Endothelial cell of umbilical vein (primary cell): ENCODE data around the gene PKD2. TPM values are rescaled to one million over a fixed set of nuclear protein-coding genes. Genes with fewer than 3 reads are reported as not detected.

ENCODE experiments used
- BruUV-seq: library from RNA; stranded (reverse); fragments of 400-500 nt; replicated peaks from 2 replicates; lab custom pipeline; 2021; lab: Mats Ljungman, UMichigan
- CTCF ChIA-PET: fragments of 300-600, 350-600 bp; sonication (Branson Sonifier 250); formaldehyde crosslinking; loops from one replicate; lab custom pipeline; 2021; ENCODE audit warnings: antibody characterized with exemption, inconsistent platforms; lab: Charles Lee
- POLR2A ChIA-PET: fragments of 300-600, 350-600 bp; sonication (Branson Sonifier 250); formaldehyde crosslinking; loops from one replicate; lab custom pipeline; 2021; ENCODE audit warnings: antibody characterized with exemption, inconsistent platforms; lab: Charles Lee
- DNase-seq: peaks from one replicate; pipeline ENCODE4 v3.0.0-alpha.2; 2011; ENCODE audit warnings: low read depth, low spot score
- FAIRE-seq: peaks from 2 replicates; lab custom pipeline; 2011; peaks lifted over from hg19 to GRCh38; lab: Jason Lieb, UNC
- H2AFZ ChIP-seq: 2 replicates; pipeline ENCODE4 v1.6.0; 2012; ENCODE audit warnings: low read depth, low read length, control low read depth, inconsistent platforms
- H3K27ac ChIP-seq: 2 replicates; pipeline ENCODE4 v1.5.1; 2011; ENCODE audit warnings: low read depth, mild to moderate bottlenecking, control low read depth, low read length, moderate library complexity; ENCODE audit not compliant: insufficient read depth
- H3K27me3 ChIP-seq, 2 experiments: 2 replicates each; pipeline versions ENCODE4 v1.6.0 to v1.6.1; 2011; ENCODE audit warnings: low read length in 2 of 2, mixed read lengths in 1 of 2; ENCODE audit not compliant: control insufficient read depth in 2 of 2, insufficient read depth in 2 of 2
- H3K36me3 ChIP-seq, 2 experiments: 2 replicates in 1 of 2; 3 replicates in 1 of 2; pipeline ENCODE4 v1.5.1; 2011; ENCODE audit warnings: low read length in 2 of 2, mild to moderate bottlenecking in 1 of 2, moderate library complexity in 1 of 2; ENCODE audit not compliant: control insufficient read depth in 2 of 2, insufficient read depth in 2 of 2; ENCODE audit errors: extremely low read depth in 1 of 2
- H3K4me1 ChIP-seq: 3 replicates; pipeline ENCODE4 v1.5.1; 2011; ENCODE audit warnings: mild to moderate bottlenecking, low read length; ENCODE audit not compliant: control insufficient read depth, insufficient read depth; ENCODE audit errors: extremely low read depth
- H3K4me2 ChIP-seq: 2 replicates; pipeline ENCODE4 v1.6.1; 2011; ENCODE audit warnings: low read length, control low read depth, mixed read lengths; ENCODE audit not compliant: insufficient read depth
- H3K4me3 ChIP-seq, 3 experiments: fragments of 200-600 bp in 1 of 3; sonication (generic), shearing (Covaris generic) in 1 of 3; replicated peaks in 1 of 3; 2 replicates each; pipeline ENCODE4 v1.5.1; 2011 to 2016; ENCODE audit warnings: control low read depth in 3 of 3, low read length in 3 of 3, mild to moderate bottlenecking in 2 of 3, inconsistent platforms in 1 of 3, low read depth in 1 of 3, moderate library complexity in 1 of 3; ENCODE audit not compliant: insufficient read depth in 1 of 3
- H3K79me2 ChIP-seq: 2 replicates; pipeline ENCODE4 v1.6.0; 2012; ENCODE audit warnings: low read length, inconsistent platforms; ENCODE audit not compliant: control insufficient read depth, insufficient read depth
- H3K9ac ChIP-seq: replicated peaks from 2 replicates; pipeline ENCODE3; 2011; ENCODE audit warnings: low read length, control low read depth; ENCODE audit not compliant: insufficient read depth; ENCODE audit errors: extremely low read depth
- H3K9me1 ChIP-seq: replicated peaks from 3 replicates; pipeline ENCODE4 v1.6.0; 2011; ENCODE audit warnings: mild to moderate bottlenecking, low read length; ENCODE audit not compliant: control insufficient read depth, insufficient read depth; ENCODE audit errors: extremely low read depth
- H3K9me3 ChIP-seq: replicated peaks from 2 replicates; pipeline ENCODE4 v1.5.1; 2012; ENCODE audit warnings: low read length, inconsistent platforms; ENCODE audit not compliant: control insufficient read depth, insufficient read depth
- H4K20me1 ChIP-seq: replicated peaks from 2 replicates; pipeline ENCODE3; 2011; ENCODE audit warnings: mild to moderate bottlenecking, low read length; ENCODE audit not compliant: control insufficient read depth, insufficient read depth; ENCODE audit errors: extremely low read depth
- CTCF ChIP-seq, 2 donors: IDR thresholded peaks; 1 replicate in 1 of 2; 2 replicates in 1 of 2; pipeline ENCODE4 v1.5.1; 2011; ENCODE audit warnings: low read length in 2 of 2, mild to moderate bottlenecking in 2 of 2, moderate library complexity in 2 of 2, control low read depth in 1 of 2, inconsistent platforms in 1 of 2, low read depth in 1 of 2; ENCODE audit not compliant: insufficient read depth in 1 of 2; ENCODE audit errors: extremely low read depth in 1 of 2
- EZH2 ChIP-seq: IDR thresholded peaks from 2 replicates; pipeline ENCODE4 v1.6.1; 2012; ENCODE audit warnings: borderline replicate concordance, low read depth, mild to moderate bottlenecking, moderate library complexity, low read length, inconsistent platforms; ENCODE audit not compliant: severe bottlenecking
- FOS ChIP-seq: IDR thresholded peaks from 2 replicates; pipeline ENCODE4 v1.6.1; 2011; ENCODE audit warnings: mild to moderate bottlenecking, low read length, moderate library complexity, borderline replicate concordance; ENCODE audit not compliant: insufficient read depth
- GATA2 ChIP-seq: IDR thresholded peaks from 2 replicates; pipeline ENCODE4 v1.7.0; 2011; ENCODE audit warnings: low read depth, mild to moderate bottlenecking, moderate library complexity, mixed read lengths, low read length; ENCODE audit not compliant: insufficient read length, insufficient read depth
- JUN ChIP-seq: IDR thresholded peaks from 2 replicates; pipeline ENCODE4 v1.6.1; 2011; ENCODE audit warnings: borderline replicate concordance, low read depth; ENCODE audit not compliant: insufficient read length, insufficient read depth
- MAX ChIP-seq: IDR thresholded peaks from 2 replicates; pipeline ENCODE4 v1.6.1; 2011; ENCODE audit not compliant: insufficient read depth, insufficient read length
- MYC ChIP-seq: IDR thresholded peaks from one replicate; pipeline ENCODE4 v1.6.1; 2011; ENCODE audit warnings: mild to moderate bottlenecking, low read depth, low read length
- POLR2A ChIP-seq: IDR thresholded peaks from 2 replicates; pipeline ENCODE4 v1.6.1; 2012; ENCODE audit warnings: low read depth, mild to moderate bottlenecking, control low read depth, low read length
- POLR2AphosphoS5 ChIP-seq: IDR thresholded peaks from 2 replicates; pipeline ENCODE4 v1.6.1; 2012; ENCODE audit warnings: low read depth, mild to moderate bottlenecking, control low read depth, low read length, moderate library complexity; ENCODE audit not compliant: insufficient read depth
- dilution Hi-C: fragments of 300-500 bp; cut with MboI; formaldehyde crosslinking; loops from one replicate; pipeline ENCODE4 v1.15.0; 2019; ENCODE audit warnings: low sequenced_read_pairs; ENCODE audit not compliant: extremely low pct_ligation_motif_present
- intact Hi-C: fragments of 100-400 bp; cut with micrococcal nuclease; formaldehyde crosslinking; loops from one replicate; pipeline ENCODE4 v1.10.0; 2022
- polyA plus RNA-seq, 4 experiments: library from polyadenylated mRNA; depleted of rRNA in 3 of 4; stranded (reverse) in 3 of 4; unstranded in 1 of 4; fragments of >200 nt; gene quantifications; 2 replicates each; pipeline versions ENCODE4 v1.2.1 to v1.2.3, GENCODE V29; 2011 to 2012; ENCODE audit warnings: missing spikeins in 1 of 4
- total RNA-seq: library from RNA; stranded (reverse); gene quantifications from 2 replicates; pipeline ENCODE4 v1.2.3, GENCODE V29; 2021

Gene PKD2
- total and polyA plus RNA-seq, 2 donors (not counting 3 experiments of a cell fraction or from before 2014, with no cell fraction given): 23.1 to 27.0 TPM

- Histone ChIP-seq H3K36me3 (peaks cover 1 to 7% of the 10 kb centered on the region in 2 experiments), H3K9me1 (no peaks in the 10 kb centered on the region), H3K4me3 (no peak overlapping the region), H2AFZ (no peak overlapping the region), H3K79me2 (no peaks in the 10 kb centered on the region), H3K4me1 (peaks cover 6% of the 10 kb centered on the region), H4K20me1 (no peaks in the 10 kb centered on the region), H3K27ac (no peak overlapping the region), H3K9ac (no peak overlapping the region), H3K4me2 (no peak overlapping the region), H3K9me3 (no peaks in the 10 kb centered on the region), H3K27me3 (no peaks in the 10 kb centered on the region)
- intact Hi-C loops (no loop called here), dilution Hi-C loops (no loop called here)
- FAIRE-seq (no peak), DNase-seq (no peak)
- ChIA-PET CTCF (interaction anchor here (1.3 to 8.5 kb wide), 6 partner anchors 10 to 457 kb away, joined by 3 to 204 read pairs (median 7); no protein-coding TSS in a partner anchor), POLR2A (no interaction called here)
- no TSS peak for BruUV-seq
- no peak for TF ChIP-seq JUN
- no peak for TF ChIP-seq FOS
- TF ChIP-seq CTCF (IDR thresholded peaks at IDR 0.05; ENCODE audit: extremely low read depth in 1 of 2, insufficient read depth in 1 of 2, low read depth in 1 of 2, low read length in 2 of 2): no peak
- no peak for TF ChIP-seq MYC
- no peak for TF ChIP-seq GATA2
- TF ChIP-seq POLR2A: no peak
- no peak for TF ChIP-seq MAX
- no peak for TF ChIP-seq EZH2
- TF ChIP-seq POLR2AphosphoS5: no peak
Measured at GRCh38 chr4:88058295-88058694, 50.9 kb downstream of the PKD2 start.
